OCI-LY1 (cell line): ENCODE measurements around the gene USP24.

Source experiments
- H2AFZ ChIP-seq: fragments of 200-600 bp; sonication (generic), shearing (Covaris generic); 2 replicates; pipeline ENCODE4 v1.6.0; 2014; ENCODE audit warnings: antibody characterized with exemption, mild to moderate bottlenecking, low read length
- H3F3A ChIP-seq: fragments of 200-600 bp; sonication (generic), shearing (Covaris generic); 2 replicates; pipeline ENCODE4 v1.6.0; 2014; ENCODE audit warnings: mild to moderate bottlenecking, antibody characterized with exemption, low read length, moderate library complexity; ENCODE audit not compliant: insufficient read depth
- H3K27ac ChIP-seq: fragments of 200-600 bp; sonication (generic); 2 replicates; pipeline ENCODE4 v1.5.1; 2014; ENCODE audit warnings: low read length, mixed run types, mild to moderate bottlenecking, low read depth; ENCODE audit not compliant: poor library complexity, severe bottlenecking
- H3K27me3 ChIP-seq: fragments of 200-600 bp; sonication (generic); 2 replicates; pipeline ENCODE4 v1.6.0; 2014; ENCODE audit warnings: antibody characterized with exemption, mild to moderate bottlenecking, low read length, moderate library complexity; ENCODE audit not compliant: insufficient read depth
- H3K36me3 ChIP-seq: fragments of 200-600 bp; sonication (generic); 2 replicates; pipeline ENCODE4 v1.6.1; 2014; ENCODE audit warnings: mild to moderate bottlenecking, antibody characterized with exemption, low read length, moderate library complexity, mixed read lengths; ENCODE audit not compliant: insufficient read depth
- H3K4me1 ChIP-seq: fragments of 200-600 bp; sonication (generic); 2 replicates; pipeline ENCODE4 v1.5.1; 2014; ENCODE audit warnings: mild to moderate bottlenecking, low read length, moderate library complexity; ENCODE audit not compliant: insufficient read depth, severe bottlenecking
- H3K4me2 ChIP-seq: fragments of 200-600 bp; sonication (generic), shearing (Covaris generic); 2 replicates; pipeline ENCODE4 v1.6.1; 2014; ENCODE audit warnings: low read length
- H3K4me3 ChIP-seq: fragments of 200-600 bp; sonication (generic); 2 replicates; pipeline ENCODE4 v1.5.1; 2014; ENCODE audit warnings: low read length, low read depth, mild to moderate bottlenecking, mixed read lengths; ENCODE audit not compliant: poor library complexity, severe bottlenecking
- H3K79me2 ChIP-seq: fragments of 200-600 bp; shearing (Covaris generic); 2 replicates; pipeline ENCODE4 v1.6.1; 2016; ENCODE audit warnings: mixed run types, low read length, mixed read lengths; ENCODE audit not compliant: insufficient read depth
- H3K9ac ChIP-seq: fragments of 200-600 bp; sonication (generic), shearing (Covaris generic); 2 replicates; pipeline ENCODE4 v1.6.1; 2014; ENCODE audit warnings: mild to moderate bottlenecking, low read length, mixed read lengths
- H3K9me2 ChIP-seq: fragments of 200-600 bp; sonication (generic), shearing (Covaris generic); 2 replicates; pipeline ENCODE4 v1.6.1; 2014; ENCODE audit warnings: low read depth, mild to moderate bottlenecking, low read length, mixed read lengths
- H3K9me3 ChIP-seq: fragments of 200-600 bp; shearing (Covaris generic); 2 replicates; pipeline ENCODE4 v1.6.1; 2014; ENCODE audit warnings: low read length, mixed read lengths
- H4K20me1 ChIP-seq: fragments of 200-600 bp; sonication (generic), shearing (Covaris generic); 2 replicates; pipeline ENCODE4 v1.6.0; 2016; ENCODE audit warnings: mild to moderate bottlenecking, low read length; ENCODE audit not compliant: insufficient read depth
- EZH2 ChIP-seq: fragments of 200-600 bp; sonication (generic), shearing (Covaris generic); IDR thresholded peaks from 2 replicates; pipeline ENCODE4 v1.8.0; 2017; ENCODE audit warnings: borderline replicate concordance, mixed run types, mild to moderate bottlenecking, antibody characterized with exemption, low read length, moderate library complexity, mixed read lengths
- TF ChIP-seq, protein P1 (sequence below): fragments of 200-600 bp; sonication (generic), shearing (Covaris generic); IDR thresholded peaks from 2 replicates; pipeline ENCODE4 v1.5.1; 2017; ENCODE audit warnings: mild to moderate bottlenecking, antibody characterized with exemption, low read length, moderate library complexity, mixed read lengths

USP24 gene

DNA sequence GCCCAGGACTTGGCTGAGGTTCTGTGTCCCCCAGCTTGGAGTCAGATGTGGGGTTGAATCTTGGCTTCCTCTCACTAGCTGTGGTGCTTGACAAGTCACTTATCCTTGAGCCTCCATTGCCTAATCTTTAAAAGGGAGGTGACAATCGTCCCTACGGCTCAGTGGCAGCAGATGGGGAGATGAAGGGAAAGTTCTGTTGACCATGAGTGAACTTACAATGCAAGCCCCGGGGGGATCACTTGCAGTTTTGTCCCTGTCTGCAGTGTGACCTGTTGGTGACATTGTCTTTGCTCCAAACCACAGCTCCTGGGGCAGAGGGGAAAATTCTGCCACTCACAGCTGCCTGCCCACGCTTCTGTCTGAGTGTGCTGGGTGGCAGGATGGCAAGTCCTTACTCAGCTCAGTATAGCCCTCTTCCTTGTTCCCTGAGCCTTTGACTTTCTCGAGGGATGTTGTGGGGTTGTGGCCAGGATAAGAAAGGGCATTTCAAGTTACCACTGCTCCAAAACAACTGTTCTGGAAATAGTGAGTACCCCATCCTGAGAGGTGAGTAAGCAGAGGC lies 174.2 kb downstream of the USP24 start:
- Histone ChIP-seq H3K9me3 (no peaks in the 10 kb centered on the region), H3K36me3 (no peaks in the 10 kb centered on the region), H3K4me3 (no peak overlapping the region), H2AFZ (no peak overlapping the region), H3K9ac (no peak overlapping the region), H4K20me1 (no peaks in the 10 kb centered on the region), H3K27me3 (no peaks in the 10 kb centered on the region), H3K9me2 (no peaks in the 10 kb centered on the region), H3K4me1 (no peaks in the 10 kb centered on the region), H3F3A (no peaks in the 10 kb centered on the region), H3K27ac (no peak overlapping the region), H3K79me2 (no peaks in the 10 kb centered on the region), H3K4me2 (no peak overlapping the region)
- TF ChIP-seq EZH2, result no peak
- TF ChIP-seq, protein P1, sequence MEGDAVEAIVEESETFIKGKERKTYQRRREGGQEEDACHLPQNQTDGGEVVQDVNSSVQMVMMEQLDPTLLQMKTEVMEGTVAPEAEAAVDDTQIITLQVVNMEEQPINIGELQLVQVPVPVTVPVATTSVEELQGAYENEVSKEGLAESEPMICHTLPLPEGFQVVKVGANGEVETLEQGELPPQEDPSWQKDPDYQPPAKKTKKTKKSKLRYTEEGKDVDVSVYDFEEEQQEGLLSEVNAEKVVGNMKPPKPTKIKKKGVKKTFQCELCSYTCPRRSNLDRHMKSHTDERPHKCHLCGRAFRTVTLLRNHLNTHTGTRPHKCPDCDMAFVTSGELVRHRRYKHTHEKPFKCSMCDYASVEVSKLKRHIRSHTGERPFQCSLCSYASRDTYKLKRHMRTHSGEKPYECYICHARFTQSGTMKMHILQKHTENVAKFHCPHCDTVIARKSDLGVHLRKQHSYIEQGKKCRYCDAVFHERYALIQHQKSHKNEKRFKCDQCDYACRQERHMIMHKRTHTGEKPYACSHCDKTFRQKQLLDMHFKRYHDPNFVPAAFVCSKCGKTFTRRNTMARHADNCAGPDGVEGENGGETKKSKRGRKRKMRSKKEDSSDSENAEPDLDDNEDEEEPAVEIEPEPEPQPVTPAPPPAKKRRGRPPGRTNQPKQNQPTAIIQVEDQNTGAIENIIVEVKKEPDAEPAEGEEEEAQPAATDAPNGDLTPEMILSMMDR, result no peak

DNA sequence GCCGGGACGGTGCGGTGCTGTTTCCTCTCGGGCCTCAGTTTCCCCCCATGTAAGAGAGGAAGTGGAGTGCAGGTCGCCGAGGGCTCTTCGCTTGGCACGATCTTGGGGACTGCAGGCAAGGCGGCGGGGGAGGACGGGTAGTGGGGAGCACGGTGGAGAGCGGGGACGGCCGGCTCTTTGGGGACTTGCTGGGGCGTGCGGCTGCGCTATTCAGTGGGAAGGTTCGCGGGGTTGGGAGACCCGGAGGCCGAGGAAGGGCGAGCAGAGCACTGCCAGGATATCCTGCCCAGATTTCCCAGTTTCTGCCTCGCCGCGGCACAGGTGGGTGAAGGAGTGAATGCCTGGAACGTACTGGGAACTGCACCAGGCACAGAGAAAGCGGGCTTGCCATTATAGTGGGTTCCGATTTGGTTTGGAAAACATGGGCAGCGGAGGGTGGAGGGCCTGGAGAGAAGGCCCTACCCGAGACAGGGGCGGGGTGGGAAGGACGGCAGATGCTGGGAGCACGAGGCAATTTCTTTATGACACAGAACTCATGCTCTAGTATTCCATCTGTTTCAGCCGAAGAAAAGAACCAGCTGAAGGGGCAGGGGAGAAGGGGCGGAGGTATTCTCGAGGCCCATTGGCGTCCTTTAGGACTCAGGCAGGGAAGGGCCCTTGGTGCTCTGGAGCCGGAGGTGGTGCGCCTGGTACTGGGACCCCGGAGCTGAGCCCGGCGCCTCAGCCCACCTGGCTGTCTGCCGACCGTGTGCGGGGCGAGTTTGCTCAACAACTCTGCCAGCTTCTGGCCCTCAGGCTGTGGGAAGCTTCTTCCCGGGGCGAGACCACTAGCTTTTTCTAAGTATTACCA lies 174.9 kb downstream of the USP24 start:
- no peak overlapping the region for H2AFZ ChIP-seq
- H3K27me3 ChIP-seq, result no peaks in the 10 kb centered on the region
- no peaks in the 10 kb centered on the region for H4K20me1 ChIP-seq
- H3K4me3 ChIP-seq, result no peak overlapping the region
- no peak overlapping the region for H3K4me2 ChIP-seq
- H3K9me2 ChIP-seq, result no peaks in the 10 kb centered on the region
- H3K4me1 ChIP-seq, result no peaks in the 10 kb centered on the region
- H3K79me2 ChIP-seq, result no peaks in the 10 kb centered on the region
- no peaks in the 10 kb centered on the region for H3F3A ChIP-seq
- H3K27ac ChIP-seq, result no peak overlapping the region
- no peaks in the 10 kb centered on the region for H3K36me3 ChIP-seq
- H3K9ac ChIP-seq, result no peak overlapping the region
- H3K9me3 ChIP-seq, result no peaks in the 10 kb centered on the region
- TF ChIP-seq, protein P1, result no peak
- TF ChIP-seq EZH2, result no peak

DNA sequence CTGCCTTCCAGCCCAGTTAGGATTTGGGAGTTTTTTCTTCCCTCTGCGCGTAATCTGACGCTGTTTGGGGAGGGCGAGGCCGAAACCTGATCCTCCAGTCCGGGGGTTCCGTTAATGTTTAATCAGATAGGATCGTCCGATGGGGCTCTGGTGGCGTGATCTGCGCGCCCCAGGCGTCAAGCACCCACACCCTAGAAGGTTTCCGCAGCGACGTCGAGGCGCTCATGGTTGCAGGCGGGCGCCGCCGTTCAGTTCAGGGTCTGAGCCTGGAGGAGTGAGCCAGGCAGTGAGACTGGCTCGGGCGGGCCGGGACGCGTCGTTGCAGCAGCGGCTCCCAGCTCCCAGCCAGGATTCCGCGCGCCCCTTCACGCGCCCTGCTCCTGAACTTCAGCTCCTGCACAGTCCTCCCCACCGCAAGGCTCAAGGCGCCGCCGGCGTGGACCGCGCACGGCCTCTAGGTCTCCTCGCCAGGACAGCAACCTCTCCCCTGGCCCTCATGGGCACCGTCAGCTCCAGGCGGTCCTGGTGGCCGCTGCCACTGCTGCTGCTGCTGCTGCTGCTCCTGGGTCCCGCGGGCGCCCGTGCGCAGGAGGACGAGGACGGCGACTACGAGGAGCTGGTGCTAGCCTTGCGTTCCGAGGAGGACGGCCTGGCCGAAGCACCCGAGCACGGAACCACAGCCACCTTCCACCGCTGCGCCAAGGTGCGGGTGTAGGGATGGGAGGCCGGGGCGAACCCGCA lies 175.7 kb downstream of the USP24 start, which contains the start of gene PCSK9:
Gene PCSK9 (plus strand): TSS at position 207 of the 741 bp plus-strand sequence. CDS start 290 bp downstream, at position 497.
- Histone ChIP-seq H3K27me3 (no peaks in the 10 kb centered on the region; the same call in 1 of the 2 replicates), H3K4me3 (no peak within 1 kb of the TSS), H3K4me1 (no peaks in the 10 kb centered on the region), H3K79me2 (no peaks in the 10 kb centered on the region), H3K36me3 (no peaks in the 10 kb centered on the region), H3K9me2 (no peaks in the 10 kb centered on the region), H3K4me2 (no peak within 1 kb of the TSS), H3F3A (no peaks in the 10 kb centered on the region), H3K9ac (no peak within 1 kb of the TSS), H3K27ac (no peak within 1 kb of the TSS), H4K20me1 (no peaks in the 10 kb centered on the region), H2AFZ (no peak within 1 kb of the TSS), H3K9me3 (no peaks in the 10 kb centered on the region)
- TF ChIP-seq EZH2, result no peak
- TF ChIP-seq, protein P1, result no peak
